Measurements from ENCODE around the gene PERM1.
"Not testable (repeated sequence)": the region's sequence is repeated elsewhere in the genome, so short reads cannot be mapped to it uniquely, and the experiment has no call there.

GRCh38 chr1:988061-988460 is 6.2 kb upstream of the PERM1 start:
- TF ChIP-seq, protein P1, sequence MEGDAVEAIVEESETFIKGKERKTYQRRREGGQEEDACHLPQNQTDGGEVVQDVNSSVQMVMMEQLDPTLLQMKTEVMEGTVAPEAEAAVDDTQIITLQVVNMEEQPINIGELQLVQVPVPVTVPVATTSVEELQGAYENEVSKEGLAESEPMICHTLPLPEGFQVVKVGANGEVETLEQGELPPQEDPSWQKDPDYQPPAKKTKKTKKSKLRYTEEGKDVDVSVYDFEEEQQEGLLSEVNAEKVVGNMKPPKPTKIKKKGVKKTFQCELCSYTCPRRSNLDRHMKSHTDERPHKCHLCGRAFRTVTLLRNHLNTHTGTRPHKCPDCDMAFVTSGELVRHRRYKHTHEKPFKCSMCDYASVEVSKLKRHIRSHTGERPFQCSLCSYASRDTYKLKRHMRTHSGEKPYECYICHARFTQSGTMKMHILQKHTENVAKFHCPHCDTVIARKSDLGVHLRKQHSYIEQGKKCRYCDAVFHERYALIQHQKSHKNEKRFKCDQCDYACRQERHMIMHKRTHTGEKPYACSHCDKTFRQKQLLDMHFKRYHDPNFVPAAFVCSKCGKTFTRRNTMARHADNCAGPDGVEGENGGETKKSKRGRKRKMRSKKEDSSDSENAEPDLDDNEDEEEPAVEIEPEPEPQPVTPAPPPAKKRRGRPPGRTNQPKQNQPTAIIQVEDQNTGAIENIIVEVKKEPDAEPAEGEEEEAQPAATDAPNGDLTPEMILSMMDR (IDR thresholded peaks at IDR 0.05; ENCODE audit: low read depth, low read length, missing input control), result not testable (repeated sequence)
- TF ChIP-seq GABPA (IDR thresholded peaks at IDR 0.05 in 1 of 2, conservative IDR thresholded peaks at IDR 0.05 in 1 of 2); TAF1 (conservative IDR thresholded peaks at IDR 0.05); MAX (IDR thresholded peaks at IDR 0.05); RAD21 (IDR thresholded peaks at IDR 0.05); JUND (IDR thresholded peaks at IDR 0.05): not testable (repeated sequence)
- TF ChIP-seq, protein P2, sequence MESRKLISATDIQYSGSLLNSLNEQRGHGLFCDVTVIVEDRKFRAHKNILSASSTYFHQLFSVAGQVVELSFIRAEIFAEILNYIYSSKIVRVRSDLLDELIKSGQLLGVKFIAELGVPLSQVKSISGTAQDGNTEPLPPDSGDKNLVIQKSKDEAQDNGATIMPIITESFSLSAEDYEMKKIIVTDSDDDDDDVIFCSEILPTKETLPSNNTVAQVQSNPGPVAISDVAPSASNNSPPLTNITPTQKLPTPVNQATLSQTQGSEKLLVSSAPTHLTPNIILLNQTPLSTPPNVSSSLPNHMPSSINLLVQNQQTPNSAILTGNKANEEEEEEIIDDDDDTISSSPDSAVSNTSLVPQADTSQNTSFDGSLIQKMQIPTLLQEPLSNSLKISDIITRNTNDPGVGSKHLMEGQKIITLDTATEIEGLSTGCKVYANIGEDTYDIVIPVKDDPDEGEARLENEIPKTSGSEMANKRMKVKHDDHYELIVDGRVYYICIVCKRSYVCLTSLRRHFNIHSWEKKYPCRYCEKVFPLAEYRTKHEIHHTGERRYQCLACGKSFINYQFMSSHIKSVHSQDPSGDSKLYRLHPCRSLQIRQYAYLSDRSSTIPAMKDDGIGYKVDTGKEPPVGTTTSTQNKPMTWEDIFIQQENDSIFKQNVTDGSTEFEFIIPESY (IDR thresholded peaks at IDR 0.05), result not testable (repeated sequence)

All from liver (tissue), 3 donors.